Right renal pelvis (tissue), 4 donors: ENCODE data around the gene RPL7L1. TPM values are rescaled to one million over a fixed set of nuclear protein-coding genes. Genes with fewer than 3 reads are reported as not detected.
"Not testable (repeated sequence)": the region's sequence is repeated elsewhere in the genome, so short reads cannot be mapped to it uniquely, and the experiment has no call there.

Experiments used
- DNase-seq, 4 donors: peaks; one replicate each; pipeline ENCODE4 v3.0.0-alpha.2; 2013; ENCODE audit warnings: low read depth in 4 of 4, low spot score in 3 of 4, missing footprints in 1 of 4
- polyA plus RNA-seq, 4 donors: library from polyadenylated mRNA; unstranded; fragments of 120-200 nt; gene quantifications; one replicate each; pipeline ENCODE4 v1.2.1, GENCODE V29; 2013; ENCODE audit not compliant: insufficient read length in 4 of 4

The RPL7L1 gene
- polyA plus RNA-seq: 100 to 1,000 TPM; 104 to 119 (median 111) TPM

DNA sequence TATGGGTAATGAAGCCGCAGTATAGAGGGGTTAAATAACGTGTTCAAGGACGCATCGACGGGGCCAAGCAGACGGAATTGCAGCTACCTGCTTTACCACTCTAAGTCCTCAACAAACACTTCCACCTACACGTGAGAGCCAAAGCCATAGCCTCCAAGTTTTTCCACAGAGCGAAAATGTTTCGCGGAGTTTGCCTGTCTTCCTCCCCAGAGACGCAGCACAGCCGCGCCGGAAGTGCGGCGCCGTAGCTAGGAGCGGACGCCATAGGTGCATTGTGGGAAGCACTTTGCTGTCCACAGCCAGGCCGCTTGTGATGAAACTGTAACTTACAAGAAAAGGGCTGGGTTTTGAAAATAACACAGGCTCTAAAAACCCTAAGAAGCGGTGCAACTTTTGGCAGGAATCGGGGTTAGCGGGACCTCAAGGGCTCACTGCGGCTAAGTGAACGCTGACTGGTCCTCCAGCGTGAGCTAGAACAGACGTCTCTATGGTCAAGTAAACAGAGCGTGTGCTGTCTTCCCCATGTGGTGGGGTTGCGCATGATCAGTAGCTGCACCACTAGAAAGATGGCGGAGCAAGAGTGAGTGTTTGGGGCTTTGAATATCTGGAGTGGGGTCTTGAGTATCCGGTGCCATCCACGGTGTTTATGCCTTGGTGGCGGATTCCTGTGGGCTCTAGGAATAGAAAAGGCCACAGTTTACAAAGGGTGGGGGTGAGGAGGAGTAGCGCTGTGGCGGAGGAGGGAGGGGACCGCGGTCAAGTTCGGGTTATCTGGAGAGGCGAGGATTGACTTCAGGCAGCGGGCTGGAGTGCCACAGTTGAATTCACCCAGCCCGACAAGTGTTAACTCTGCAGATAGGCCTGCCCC is at the start of gene RPL7L1:
TSS of gene RPL7L1 (plus strand) at position 245 of the 868 bp plus-strand sequence. CDS start at position 540, 295 bp downstream.
- DNase-seq: peak; percentile 77 to 85 (median 80)

DNA sequence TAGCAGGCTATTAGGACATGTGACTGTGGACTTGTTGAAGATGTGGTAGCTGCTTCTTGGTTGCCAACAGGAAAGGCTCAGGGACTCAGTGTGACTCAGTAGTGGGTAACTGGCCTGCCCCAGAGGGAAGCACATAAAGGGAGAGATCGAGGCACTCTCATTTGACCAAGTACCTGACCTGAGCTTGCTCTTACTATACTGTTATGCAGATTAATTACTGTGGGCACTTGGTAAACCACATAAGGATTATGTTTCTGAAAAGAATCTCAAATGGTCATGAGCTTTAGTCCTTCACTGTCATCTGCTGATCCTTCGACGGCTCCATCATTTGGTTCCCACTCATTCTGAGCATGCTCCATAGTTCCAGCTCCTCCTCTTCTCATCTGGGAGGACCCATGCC is 48.2 kb upstream of the RPL7L1 start:
- DNase-seq: no peak

DNA sequence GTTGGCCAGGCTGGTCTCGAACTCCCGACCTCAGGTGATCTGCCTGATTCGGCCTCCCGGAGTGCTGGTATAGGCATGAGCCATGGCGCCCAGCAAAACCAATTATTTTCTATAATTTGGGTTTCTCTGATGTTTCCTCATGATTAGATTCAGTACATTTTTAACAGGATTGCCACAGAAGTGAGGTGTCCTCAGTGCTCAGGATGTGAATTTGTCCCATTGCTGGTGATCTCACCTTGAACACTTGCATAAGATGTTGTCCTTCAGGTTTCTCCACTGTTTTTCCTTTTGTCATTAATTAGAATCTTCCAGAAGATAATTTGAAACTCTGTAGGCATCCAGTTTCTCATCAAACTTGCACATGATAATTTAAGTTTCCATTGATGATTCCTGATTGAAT is 45.4 kb upstream of the RPL7L1 start:
- DNase-seq: no peak

DNA sequence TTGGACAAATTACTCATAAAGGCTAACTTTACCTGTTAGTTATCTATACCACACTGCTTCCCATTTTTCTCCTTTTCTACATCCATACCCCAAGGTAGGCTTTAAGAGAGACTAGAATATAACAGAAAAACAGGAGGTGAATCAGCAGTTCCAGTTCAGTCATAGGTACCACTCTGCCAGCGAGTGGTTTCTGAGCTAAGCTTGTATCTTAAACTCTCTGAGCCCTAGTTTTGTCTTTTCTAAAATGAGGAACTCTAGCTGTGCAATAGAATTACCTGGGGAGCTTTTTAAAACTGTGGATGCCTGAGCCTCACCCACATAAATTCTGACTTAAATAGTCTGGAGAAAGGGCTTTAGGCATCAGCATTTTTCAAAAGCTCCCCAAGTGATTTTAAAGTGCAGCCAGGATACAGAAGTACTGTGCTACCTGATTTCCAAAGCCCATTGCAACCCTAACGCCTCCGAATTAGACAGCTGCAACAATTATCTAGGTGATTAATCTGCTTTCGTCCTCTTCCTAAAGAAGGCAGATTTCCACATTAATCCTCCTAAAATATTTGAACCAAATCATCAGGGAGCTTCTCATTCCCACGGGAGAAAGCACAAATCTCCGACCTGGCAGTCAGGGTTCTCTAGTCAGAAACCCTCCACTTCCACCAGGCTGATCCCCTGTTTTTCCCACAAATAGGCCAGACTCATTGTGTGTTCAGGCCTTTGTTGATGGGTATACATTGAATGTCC is 37.4 kb upstream of the RPL7L1 start:
- DNase-seq: no peak

DNA sequence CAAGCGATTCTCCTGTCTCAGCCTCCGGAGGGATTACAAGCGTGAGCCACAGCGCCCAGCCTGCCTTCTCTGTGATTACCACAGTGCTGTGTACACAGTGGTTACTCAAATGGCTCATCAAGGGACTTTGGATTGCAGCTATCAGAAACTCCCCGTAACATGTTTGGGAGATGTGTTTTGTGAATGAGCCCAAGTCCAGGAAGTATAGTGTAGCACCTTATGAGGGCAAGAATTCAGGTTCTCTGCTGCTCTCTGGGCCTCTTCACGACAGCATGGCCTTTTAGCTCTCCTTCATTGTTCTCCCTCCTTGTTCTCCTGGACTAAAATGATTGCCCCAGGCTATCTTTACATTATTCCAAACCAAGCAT is 34.1 kb upstream of the RPL7L1 start:
- no peak for DNase-seq

DNA sequence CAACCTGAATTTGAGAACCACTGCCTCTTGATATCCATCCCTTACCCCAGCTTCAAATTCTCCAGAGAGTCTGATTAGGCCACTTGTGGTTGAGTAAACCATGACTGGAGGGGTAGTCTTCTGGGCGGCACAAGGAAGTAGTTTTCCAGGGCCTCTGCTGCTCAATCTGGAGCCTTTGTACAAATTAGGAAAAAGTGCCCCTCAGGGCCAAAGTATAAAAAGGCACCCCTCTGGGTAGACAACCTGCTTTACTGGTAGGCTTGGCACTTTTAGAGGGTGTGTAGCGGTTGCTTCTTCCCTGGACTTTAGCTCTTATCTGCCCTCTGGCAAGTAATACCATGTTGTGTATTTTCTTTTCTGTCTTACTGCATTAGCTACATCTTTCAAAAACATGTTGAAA is 32.9 kb upstream of the RPL7L1 start:
- no peak for DNase-seq

DNA sequence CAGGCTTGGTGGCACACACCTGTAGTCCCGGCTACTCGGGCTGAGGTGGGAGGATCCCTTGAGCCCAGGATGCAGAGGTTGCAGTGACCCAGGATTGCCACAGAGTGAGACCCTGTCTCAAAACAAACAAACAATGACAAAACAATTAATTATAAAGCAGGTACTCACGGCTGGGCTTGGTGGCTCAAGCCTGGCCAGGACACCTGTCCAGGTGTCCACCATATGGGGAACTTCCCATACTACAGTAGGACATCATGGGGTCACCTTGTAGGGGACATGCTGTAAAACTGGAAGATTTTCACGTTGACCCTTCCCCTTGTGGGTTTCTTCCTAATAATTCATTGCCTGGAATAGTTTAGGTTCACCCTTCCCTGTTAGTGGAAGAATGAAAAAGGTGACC is 30.7 kb upstream of the RPL7L1 start:
- no peak for DNase-seq

DNA sequence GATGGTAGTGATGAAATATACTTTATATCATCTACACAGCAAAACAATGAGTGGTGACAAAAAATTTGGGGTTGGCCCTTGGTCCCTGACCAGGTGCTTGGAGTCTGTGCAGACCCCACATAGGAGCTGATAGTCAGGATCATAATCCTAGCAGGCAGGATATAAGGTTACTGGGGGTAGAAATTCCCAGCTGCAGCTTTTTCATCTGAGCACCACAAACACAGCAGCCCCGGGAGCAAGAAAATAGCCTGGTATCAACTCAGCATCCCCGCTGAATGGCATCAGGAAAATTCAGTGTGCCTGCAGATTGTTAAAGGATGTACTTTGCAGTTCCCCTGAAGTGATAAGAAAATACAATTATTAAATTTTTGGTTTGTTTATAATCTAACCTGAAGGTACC is 27.8 kb upstream of the RPL7L1 start:
- DNase-seq: no peak

DNA sequence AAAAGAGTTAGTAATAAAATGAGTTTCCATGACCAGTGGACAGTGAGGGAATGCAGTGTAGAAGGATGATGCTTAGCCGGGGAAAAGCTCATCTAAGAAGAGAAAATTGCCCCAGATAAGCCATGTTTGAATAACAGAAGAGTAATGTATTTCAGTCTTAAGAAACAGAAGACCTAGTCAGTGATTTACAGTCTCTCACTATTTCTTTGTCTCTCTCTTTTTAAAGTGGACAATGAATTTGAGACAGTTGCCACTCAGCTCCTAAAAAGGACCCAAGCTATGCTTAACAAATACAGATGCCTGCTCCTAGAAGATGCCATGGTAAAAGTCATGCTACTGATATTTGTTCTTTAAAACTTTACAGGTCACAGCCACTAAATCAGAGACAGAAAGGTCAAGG is 19.4 kb upstream of the RPL7L1 start:
- DNase-seq: no peak

DNA sequence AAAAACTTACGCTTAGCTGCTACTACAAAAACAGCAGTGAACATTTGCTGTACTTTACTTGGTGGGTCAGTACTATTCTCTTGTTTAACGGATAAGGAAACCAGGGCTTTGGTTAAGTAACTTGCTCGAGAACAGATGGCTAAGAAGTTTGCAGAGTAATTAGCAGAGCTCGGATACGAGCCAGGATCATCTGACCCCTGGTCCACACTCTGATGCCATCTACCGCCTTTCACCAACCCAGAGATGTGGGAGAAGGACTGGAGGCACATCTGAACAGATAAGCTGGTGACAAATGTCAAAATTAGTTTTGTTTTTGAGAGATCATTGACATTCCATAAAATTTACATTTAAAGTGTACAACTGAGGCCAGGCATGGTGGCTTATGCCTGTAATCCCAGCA is 18.9 kb upstream of the RPL7L1 start:
- no peak for DNase-seq

DNA sequence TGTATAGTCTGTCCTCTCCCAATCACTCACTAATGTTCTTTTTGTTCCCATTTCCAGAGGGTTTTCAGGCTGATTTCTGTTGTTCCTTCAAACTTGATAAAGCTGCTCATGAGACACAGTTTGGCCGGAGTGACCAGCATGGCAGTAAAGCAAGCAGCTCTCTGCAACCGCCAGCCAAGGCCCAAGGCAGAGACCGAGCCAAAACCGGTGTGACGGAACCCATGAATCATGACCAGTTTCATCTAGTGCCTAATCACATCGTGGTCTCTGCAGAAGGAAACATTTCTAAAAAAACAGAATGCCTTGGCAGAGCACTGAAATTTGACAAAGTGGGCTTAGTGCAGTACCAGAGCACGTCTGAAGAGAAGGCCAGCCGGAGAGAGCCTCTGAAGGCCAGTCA is 14.8 kb upstream of the RPL7L1 start:
- no peak for DNase-seq

DNA sequence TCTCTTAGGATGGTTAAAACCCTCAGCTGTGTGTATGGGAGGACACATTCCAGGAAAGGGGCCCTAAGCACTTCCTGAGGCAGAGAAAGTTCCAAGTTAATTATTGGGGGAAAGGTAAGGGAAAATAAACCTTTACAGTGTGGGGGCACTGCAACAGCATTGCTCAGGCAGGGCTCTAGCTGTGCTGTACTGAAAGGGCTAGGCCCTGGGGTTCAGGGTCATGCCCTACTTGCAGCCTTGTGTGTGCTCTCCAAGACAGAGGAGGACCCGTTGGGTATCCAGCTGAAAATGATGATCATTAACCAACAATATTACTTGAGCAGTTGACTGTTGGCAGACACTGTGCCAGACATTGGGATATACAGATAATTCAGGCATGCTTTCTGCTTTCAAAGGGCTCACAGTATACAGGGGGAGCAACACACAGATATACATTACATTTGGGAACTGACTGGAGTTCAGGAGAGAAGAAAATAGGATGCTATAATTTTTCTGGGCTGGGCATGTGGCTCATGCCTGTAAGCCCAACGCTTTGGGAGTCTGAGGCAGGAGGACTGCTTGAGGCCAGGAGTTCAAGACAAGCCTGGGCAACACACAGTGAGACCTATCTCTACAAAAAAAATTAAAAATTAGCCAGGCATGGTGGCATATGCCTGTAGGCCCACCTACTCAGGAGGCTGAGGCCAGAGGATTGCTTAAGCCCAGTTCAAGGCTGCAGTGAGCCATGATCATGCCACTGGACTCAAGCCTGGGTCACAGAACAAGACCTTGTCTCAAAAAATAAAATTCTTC is 9.1 kb upstream of the RPL7L1 start:
- no peak for DNase-seq

DNA sequence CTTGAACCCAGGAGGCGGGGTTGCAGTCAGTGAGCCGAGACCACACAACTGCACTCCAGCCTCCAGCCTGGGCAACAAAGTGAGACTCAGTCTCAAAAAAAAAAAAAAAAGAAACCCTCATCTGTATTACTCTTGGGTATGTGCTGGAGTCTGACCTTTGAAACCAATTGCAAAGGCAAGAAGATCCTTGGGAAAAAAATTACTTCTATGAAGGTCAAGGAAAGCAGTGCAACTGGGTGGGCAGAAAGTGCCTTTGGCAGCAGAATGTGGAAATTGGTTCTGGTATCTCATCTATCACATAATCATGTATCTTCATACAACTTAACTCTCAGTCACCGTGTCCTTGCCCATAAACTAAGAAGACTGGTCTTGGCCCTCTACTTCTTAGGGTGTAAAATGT is 7.7 kb upstream of the RPL7L1 start:
- DNase-seq: no peak

DNA sequence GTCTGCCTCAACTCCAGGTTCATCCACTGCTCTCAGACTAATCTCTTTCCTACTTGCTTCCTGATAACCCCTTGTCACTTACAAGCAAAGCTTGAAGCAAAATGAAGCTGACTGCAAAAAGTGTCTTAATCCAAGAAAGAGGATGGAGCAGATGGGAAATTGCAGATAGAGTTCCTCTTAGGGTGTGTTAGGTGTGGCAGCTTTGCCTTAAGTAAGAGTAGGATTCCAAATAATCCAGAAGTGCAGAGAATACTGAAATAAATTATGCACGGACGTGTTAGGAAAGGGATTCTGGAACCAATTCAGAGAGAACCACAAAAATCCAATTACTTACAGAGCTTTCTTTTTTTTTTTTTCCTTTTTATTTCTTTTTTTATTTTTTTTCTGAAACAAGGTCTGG is 6.1 kb upstream of the RPL7L1 start:
- DNase-seq: no peak

DNA sequence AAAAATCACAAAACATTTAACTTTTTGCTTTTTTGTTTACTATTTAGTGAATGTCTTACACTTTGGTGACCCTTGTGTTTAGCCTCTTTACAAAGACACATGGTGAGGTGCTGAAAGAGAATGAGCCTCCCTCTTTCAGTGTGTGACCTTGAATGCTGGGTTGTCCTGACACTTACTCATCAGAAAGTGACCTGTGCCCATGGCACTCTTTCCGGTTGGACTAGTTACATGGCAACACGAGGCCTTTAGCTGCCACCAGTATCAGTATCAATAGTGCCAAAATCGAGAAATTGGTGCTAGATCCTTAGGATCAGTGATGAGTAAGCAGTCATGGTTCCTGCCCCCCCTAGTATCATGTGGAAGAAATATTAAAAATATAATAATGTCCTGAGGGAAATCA is 1.7 kb upstream of the RPL7L1 start:
- DNase-seq: no peak

DNA sequence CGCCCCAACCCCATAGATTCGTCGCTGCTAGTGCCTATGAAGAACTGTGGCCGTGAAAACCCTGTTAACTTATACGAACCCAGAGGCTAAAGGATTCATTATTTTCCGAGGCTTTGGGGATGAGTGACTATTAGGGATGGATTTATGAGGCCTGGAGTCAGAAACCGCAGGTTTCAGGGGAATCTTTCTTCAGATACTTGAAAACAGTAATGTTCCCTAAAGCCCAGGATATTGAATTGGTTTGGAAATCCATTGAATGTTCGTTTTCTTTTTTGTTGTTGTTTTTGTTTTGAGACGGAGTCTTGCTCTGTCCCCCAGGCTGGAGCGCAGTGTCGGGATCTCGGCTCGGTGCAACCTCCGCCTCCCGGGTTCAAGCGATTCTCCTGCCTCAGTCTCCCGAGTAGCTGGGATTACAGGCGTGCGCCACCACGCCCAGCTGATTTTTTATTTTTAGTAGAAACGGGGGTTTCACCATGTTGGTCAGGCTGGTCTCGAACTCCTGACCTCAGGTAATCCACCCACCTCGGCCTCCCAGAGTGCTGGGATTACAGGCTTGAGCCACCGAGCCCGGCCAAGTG is 913 bp downstream of the RPL7L1 start:
- not testable (repeated sequence) for DNase-seq

DNA sequence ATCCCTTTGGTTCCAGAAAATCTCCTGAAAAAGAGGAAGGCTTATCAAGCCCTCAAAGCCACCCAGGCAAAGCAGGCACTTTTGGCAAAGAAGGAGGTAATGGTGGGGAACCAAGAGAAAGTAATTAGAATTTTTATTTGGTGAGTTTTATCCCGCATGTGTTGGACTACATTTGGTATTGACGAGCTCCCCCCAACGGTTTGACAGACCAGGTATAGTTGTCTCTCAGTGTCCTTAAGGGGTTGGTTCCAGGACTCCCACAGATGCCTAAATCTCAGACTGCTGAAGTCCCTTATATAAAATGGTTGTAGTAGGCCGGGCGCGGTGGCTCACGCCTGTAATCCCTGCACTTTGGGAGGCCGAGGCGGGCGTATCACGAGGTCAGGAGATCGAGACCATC is 1.5 kb downstream of the RPL7L1 start:
- not testable (repeated sequence) for DNase-seq

DNA sequence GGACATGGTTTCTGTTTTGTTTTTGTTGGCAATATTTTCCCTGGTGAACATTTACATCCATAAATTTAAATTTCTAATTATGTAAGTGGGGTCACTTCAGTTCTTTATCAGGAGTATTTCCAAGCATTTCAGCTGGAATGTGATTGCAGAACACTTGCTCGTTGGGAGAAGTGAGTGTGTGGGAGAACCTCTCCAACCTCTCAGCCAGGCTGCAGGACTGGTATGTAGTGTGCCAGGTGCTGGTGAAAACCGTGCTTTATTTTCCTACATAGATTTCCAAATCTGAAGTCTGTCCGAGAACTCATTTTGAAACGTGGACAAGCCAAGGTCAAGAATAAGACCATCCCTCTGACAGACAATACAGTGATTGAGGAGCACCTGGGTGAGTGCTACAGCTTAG is 6.3 kb downstream of the RPL7L1 start:
- no peak for DNase-seq

DNA sequence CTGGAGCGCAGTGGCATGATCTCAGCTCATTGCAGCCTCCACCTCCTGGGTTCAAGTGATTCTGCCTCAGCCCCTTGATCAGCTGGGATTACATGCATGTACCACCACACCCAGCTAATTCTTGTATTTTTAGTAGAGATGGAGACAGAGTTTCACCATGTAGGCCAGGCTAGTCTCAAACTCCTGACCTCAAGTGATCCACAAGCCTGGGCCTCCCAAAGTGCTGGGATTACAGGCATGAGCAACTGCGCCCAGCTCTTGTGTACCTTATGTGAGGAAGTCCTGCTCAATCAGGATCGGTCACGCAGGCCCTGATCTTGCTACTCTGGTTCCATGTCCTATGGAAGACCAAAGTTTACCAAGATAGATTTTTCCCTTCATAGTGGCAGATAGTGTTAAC is 8.8 kb downstream of the RPL7L1 start:
- not testable (repeated sequence) for DNase-seq

DNA sequence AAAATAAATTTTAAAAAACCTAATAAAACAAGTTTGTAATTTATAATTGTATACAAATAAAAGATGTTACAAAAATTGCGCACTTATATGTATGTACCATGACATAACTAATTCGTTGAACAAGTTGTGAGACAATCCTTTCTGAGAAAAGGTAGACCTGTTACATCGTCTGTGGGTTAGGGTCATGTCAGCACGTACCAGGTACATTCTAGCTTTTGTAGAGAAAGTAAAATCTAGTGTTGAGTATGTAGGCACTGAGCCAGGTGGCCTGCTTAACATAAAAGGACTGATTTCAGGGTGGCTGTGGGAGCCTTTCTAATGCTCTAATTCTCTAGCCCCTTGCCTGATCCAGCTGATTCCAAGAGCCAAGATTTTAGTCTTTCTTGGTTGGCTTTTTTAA is 10.4 kb downstream of the RPL7L1 start:
- DNase-seq: no peak
